Psoas muscle (tissue), 8 donors: ENCODE data around the gene SLC38A10. TPM values are rescaled to one million over a fixed set of nuclear protein-coding genes. Genes with fewer than 3 reads are reported as not detected.

ENCODE experiments used
- ATAC-seq, 4 donors: fragments of 200-7000 bp; cut with Tn5 transposase; one replicate each; pipeline ENCODE4 v1.9.1; 2020; ENCODE audit warnings: moderate library complexity in 3 of 4, mild to moderate bottlenecking in 2 of 4
- DNase-seq, 2 donors: peaks; one replicate each; pipeline ENCODE4 v3.0.0-alpha.2; 2020
- H3K27ac ChIP-seq: fragments of 200-600 bp; one replicate; pipeline ENCODE4 v1.8.0; 2022
- H3K27me3 ChIP-seq, 3 donors: fragments of 200-600 bp in 1 of 3; one replicate each; pipeline versions ENCODE4 v1.6.1 to v1.8.0; 2013 to 2022; ENCODE audit warnings: low read length in 2 of 3, mild to moderate bottlenecking in 2 of 3, moderate library complexity in 1 of 3; ENCODE audit not compliant: insufficient read depth in 3 of 3
- H3K36me3 ChIP-seq, 2 donors: fragments of 200-600 bp in 1 of 2; one replicate each; pipeline versions ENCODE4 v1.6.1 to v1.8.0; 2013 to 2022; ENCODE audit warnings: low read depth in 1 of 2, mild to moderate bottlenecking in 1 of 2, moderate library complexity in 1 of 2; ENCODE audit not compliant: insufficient read depth in 1 of 2
- H3K4me1 ChIP-seq: fragments of 200-600 bp; one replicate; pipeline ENCODE4 v1.8.0; 2022
- H3K4me3 ChIP-seq: fragments of 200-600 bp; one replicate; pipeline ENCODE4 v1.8.0; 2022; ENCODE audit warnings: mild to moderate bottlenecking
- H3K9me3 ChIP-seq: fragments of 200-600 bp; one replicate; pipeline ENCODE4 v1.8.0; 2022
- CTCF ChIP-seq: fragments of 200-600 bp; IDR thresholded peaks from one replicate; pipeline ENCODE4 v1.8.0; 2022; ENCODE audit warnings: antibody characterized with exemption
- WGBS, 3 donors: extraction: QIAGEN DNeasy Blood & Tissue Kit; methylation state at CpG; one replicate each; pipeline versions ENCODE4 v1.1.6 to v1.1.7; 2013; 5-methylcytosine and 5-hydroxymethylcytosine counted together
- intact Hi-C, 2 donors: fragments of 100-400 bp; cut with DNase I; formaldehyde crosslinking; loops; one replicate each; pipeline versions ENCODE4 v1.11.0 to v1.14.2; 2022
- polyA plus RNA-seq, 3 donors: library from polyadenylated mRNA; stranded (reverse); fragments of 200-250 nt; gene quantifications; one replicate each; pipeline ENCODE4 v1.2.3, GENCODE V29; 2013
- total RNA-seq, 4 donors: library from RNA; stranded (reverse); fragmentation: NEBNext Ultra II Directional in 2 of 4; extraction: Animal tissue kit (Norgen Biotek cat#: 25700) in 2 of 4; gene quantifications; one replicate each; pipeline versions ENCODE4 v1.2.1 to v1.2.4, GENCODE V29; 2021 to 2023
- donor health status: healthy with polysubstance abuse.
- donor health status: DM: no; HTN: no; CAD: no; lungs with moderate emphysema.
- donor health status: Bipolar disorder and iron deficiency.
- donor health status: healthy.
- donor health status: DM: yes; HTN: yes; CAD: no.
- donor health status: DM: no; HTN: no; CAD: no.
- donor health status: DM: no; HTN: no; CAD: no.
- donor health status: DM: yes; HTN: yes; CAD: no.

The SLC38A10 gene
- total and polyA plus RNA-seq, 7 donors, result 16.7 to 40.6 (median 19.8) TPM

- intact Hi-C loops, result no loop called here
- no peaks in the 10 kb centered on the region for H3K9me3 ChIP-seq
- H3K4me3 ChIP-seq, result peak overlapping the region; percentile 88
- 11 to 20% (median 18%) methylated on average over 56 to 60 of the region's 60 CpGs for WGBS, 3 donors
- DNase-seq (no peak), ATAC-seq (peak in 2 of 4 donors; percentile 7 to 20)
- peaks cover 25% of the 10 kb centered on the region for H3K4me1 ChIP-seq
- H3K27me3 ChIP-seq, result no peaks in the 10 kb centered on the region
- H3K36me3 ChIP-seq, result no peaks in the 10 kb centered on the region
- no peak for TF ChIP-seq CTCF
- peak overlapping the region; percentile 95 for H3K27ac ChIP-seq
Observed at GRCh38 chr17:81340607-81341515, 45.8 kb upstream of the SLC38A10 start.

- no peak for TF ChIP-seq CTCF
- no peak for ATAC-seq
- Histone ChIP-seq H3K27me3 (no peaks in the 10 kb centered on the region), H3K4me1 (peaks cover 35% of the 10 kb centered on the region), H3K36me3 (no peaks in the 10 kb centered on the region), H3K4me3 (no peak overlapping the region), H3K9me3 (no peaks in the 10 kb centered on the region), H3K27ac (peak overlapping the region; percentile 95)
- WGBS, 3 donors, result 62 to 70% (median 62%) methylated on average over 11 of the region's 11 CpGs
- intact Hi-C loops, result no loop called here
- DNase-seq, result no peak
Observed at GRCh38 chr17:81339534-81340296, 44.6 kb upstream of the SLC38A10 start.

GRCh38 chr17:81339191-81339533 is 44.1 kb upstream of the SLC38A10 start:
- Histone ChIP-seq H3K36me3 (no peaks in the 10 kb centered on the region), H3K4me3 (no peak overlapping the region), H3K9me3 (no peaks in the 10 kb centered on the region), H3K27me3 (no peaks in the 10 kb centered on the region), H3K27ac (peak overlapping the region; percentile 41), H3K4me1 (peaks cover 40% of the 10 kb centered on the region)
- ATAC-seq (no peak), DNase-seq (no peak)
- TF ChIP-seq CTCF, result no peak
- 68 to 79% (median 71%) methylated on average over 4 of the region's 4 CpGs for WGBS, 3 donors
- intact Hi-C loops, result no loop called here

GRCh38 chr17:81338274-81339190 is 43.4 kb upstream of the SLC38A10 start:
- no peaks in the 10 kb centered on the region for H3K27me3 ChIP-seq
- H3K4me1 ChIP-seq, result peaks cover 40% of the 10 kb centered on the region
- peak overlapping the region; percentile 41 for H3K27ac ChIP-seq
- H3K9me3 ChIP-seq, result no peaks in the 10 kb centered on the region
- no peaks in the 10 kb centered on the region for H3K36me3 ChIP-seq
- no peak overlapping the region for H3K4me3 ChIP-seq
- 55 to 59% (median 59%) methylated on average over 17 of the region's 17 CpGs for WGBS, 3 donors
- DNase-seq (peak in 1 of 2 donors; percentile 53), ATAC-seq (no peak)
- intact Hi-C loops, result no loop called here
- TF ChIP-seq CTCF, result no peak
